GM18499 (cell line): ENCODE results near the gene KRI1.

Experiments
- ATAC-seq: cut with Tn5 transposase; IDR thresholded peaks from one replicate; pipeline ENCODE4 v1.9.1; 2021; ENCODE audit warnings: moderate number of reproducible peaks; ENCODE audit not compliant: insufficient read depth, unreplicated experiment

The KRI1 gene

DNA sequence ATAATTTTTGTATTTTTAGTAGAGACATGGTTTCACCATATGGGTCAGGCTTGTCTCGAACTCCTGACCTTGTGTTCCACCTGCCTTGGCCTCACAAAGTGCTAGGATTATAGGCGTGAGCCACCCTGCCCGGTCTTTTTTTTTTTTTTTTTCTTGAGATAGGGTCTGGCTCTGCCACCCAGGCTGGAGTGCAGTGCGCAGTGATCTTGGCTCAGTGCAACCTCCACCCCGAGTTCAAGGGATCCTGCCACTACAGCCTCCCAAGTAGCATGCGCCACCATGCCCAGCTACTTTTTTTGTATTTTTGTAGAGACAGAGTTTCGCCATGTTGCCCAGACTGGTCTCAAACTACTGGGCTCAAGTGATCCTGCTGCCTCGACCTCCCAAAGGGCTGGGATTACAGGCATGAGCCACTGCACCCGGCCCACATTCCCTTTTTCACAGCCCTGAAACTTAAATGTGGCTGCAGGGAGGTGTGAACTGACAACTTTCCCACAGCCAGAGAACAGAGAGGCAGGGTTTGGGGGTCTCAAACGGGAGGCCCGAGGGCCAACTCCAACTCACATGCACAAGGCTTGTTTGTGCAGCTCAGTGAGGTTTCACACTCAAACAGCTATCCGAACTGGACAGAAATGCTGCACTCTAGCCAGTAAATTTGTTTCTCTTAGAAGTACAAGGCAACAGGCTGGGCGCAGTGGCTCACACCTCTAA, 44.2 kb downstream of the KRI1 start:
- no peak for ATAC-seq

DNA sequence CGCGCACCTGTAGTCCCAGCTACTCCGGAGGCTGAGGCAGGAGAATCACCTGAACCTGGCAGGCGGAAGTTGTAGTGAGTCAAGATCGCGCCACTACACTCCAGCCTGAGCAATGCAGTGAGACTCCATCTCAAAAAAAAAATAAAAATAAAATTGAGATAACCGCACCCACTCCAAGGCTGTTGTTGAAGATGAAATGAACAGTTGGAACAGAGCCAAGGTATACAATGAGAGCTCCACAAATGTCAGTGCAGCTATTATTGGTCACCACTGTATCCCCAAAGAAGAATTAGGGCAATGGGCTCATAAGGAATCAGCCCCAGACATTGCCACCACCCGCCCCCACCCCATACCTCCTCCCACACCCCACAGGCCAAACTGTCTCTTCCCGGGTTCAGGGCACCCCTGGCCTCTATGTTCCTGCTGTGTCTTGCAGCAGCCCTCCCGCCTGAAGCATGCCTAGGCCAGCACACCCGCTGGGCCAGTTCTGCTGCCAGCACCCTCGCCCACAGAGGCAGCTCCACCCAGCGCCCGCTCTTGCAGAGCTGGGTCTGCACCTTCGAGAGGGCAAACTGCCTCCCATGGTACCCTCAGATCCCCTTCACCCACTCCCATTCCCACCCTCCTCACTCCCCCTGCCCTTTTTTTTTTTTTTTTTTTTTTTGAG, 45.0 kb downstream of the KRI1 start:
- no peak for ATAC-seq

DNA sequence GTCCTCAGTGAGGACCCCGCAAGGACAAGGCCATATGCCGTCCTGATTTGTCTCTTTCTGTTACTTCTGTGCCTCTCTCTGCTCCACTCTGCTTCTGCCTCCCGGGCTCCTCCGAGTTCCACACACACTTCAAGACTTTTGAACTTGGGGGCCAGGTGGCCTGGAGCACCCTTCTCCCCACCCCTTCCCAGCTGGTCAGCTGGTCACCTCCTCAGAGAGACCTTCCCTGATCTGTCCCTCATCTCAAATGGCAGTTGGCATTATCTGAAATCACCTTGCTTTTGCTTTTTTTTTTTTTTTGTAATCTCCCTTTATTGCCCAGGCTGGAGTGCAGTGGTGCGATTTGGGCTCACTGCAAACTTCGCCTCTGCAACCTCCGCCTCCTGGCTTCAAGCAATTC, 46.4 kb downstream of the KRI1 start:
- ATAC-seq = no peak

DNA sequence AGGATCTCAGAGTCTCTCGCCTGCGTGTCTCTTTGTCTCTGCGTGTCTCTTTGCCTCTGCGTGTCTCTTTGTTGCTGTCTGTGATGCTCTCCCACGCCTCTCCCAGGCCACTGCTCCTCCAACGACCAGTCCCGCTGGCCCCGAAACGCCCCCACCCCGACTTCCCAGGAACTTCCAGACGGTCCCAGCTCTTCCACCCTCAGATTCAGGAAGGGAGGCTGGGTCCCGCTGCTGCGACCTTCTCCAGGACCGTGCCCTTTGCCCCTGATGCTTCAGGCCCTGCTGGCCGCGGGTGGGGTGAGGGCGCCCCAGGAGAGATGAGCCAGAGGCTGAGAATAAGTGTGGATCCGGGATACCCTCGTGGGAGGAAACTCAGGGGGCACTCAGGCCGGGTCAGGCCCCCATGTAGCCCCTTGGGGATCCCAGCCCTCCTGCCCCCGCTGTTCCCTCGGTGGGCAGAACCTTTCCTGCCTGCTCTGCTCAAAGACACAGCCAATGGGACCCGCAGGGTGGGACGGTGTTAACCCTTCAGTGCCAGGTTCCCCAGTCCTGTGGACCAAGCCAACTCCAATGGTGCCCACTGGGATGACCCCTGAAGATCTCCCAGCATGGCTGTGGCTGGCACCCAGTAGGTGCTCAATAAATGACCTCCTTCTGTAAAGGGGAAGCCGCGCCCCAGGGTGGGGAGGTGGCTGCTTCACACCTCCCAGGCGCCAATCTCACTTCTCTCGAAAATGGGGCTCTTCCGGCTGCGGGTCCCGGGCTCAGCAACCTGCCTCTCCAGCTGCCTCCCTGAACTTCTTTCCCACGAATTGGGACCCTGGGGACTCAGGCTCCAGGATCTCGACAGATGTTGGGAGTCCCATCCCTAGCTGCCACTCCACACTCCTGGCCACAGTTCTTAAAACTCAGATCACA, 47.1 kb downstream of the KRI1 start:
- ATAC-seq = no peak

DNA sequence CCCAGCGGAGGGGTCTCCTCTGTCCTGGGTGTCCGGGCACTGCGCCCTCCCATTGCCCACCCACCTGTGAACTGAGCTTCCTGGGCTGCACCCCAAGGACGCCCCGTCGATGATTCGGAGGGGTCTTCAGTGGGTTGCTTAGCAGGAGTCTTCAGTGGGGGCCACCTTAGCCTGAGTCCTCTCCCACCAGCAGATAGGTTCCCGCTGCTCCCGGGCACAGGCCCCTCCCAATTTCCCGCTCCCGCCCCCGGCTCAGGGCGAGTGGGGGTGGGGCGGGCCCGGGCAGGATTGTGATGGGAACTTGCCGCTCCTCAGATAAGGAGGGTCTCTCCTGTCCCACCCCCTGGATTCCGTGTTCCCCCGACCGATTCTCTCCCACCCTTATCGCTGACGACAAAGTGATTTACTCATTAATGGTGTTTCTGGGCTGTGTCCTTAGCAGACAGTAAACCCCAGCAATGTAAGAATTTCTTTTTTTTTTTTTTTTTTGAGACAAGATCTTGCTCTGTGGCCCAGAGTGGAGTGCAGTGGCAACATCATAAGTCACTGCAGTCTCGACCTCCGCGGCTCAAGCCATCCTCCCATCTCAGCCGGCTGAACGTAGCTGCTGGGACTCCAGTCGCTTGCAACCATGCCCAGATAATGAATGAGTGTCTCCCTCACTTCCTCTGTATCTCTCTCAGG, 47.9 kb downstream of the KRI1 start:
- ATAC-seq = no peak

DNA sequence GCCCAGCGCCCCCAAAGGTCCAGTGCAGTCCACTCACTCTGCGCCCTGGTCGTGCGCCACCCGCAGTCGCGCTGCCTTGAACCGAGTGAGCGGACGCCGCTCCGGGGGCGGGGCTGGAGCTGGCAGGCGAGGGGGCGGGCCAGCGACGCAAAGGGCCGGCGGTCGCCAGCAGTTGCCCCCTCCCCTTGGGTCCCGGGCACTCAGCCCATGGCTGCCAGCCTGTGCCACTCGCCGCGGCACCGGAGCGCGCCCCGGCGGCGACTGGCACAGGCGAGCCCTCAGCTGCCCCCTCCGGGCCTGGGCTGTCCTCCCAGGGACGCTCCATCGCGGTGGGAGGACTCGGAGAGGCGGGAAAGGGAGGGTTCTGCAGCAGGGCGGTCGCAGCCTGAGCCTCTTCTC, 48.5 kb downstream of the KRI1 start, which contains the start of gene S1PR5:
Gene S1PR5, minus strand, starts transcription at position 87 of the 399 bp plus-strand sequence. CDS start 2,436 bp downstream, outside the sequence.
- no peak for ATAC-seq

DNA sequence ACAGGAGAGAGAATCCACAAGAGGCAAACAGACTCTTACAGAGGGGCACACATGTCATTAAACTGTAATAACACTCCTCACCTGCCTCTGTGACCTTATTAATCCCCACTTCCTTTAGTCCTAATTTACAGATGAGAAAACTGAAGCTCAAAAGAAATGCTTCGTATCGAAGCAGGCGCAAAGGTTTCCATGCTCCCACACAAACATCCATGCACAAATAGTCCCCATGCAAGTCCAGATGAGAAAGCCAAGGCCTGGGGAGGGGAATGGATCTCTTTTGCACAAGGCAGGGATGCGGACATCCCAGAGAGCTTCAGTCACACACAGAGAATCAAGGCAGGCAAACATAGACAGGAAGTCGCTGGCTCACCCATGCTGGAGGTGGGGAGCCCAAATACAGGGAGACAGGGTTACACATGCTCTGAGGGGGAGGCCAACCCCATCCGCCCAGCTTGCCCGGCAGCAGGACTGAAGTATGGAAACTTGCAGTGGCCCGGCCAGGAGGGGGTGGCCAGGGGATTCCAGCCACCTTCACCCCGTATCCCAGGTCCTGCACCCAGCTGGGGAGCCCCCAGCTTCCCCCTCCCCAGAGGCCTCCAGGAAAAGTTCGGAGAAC, 49.0 kb downstream of the KRI1 start:
- no peak for ATAC-seq

DNA sequence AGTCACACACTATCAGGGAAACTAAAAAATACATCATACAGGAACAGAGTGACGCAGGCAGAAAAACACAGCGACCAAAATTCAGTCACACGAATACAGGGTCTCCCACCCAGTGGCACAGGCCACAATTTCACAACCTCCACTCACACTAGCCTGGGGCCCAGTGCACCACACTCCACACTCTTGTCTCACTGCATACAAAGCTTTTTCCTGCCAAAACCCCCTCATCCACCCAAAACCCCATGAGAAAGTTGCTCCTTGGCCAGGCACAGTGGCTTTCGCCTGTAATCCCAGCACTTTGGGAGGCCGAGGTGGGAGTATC, 49.8 kb downstream of the KRI1 start:
- ATAC-seq = no peak

DNA sequence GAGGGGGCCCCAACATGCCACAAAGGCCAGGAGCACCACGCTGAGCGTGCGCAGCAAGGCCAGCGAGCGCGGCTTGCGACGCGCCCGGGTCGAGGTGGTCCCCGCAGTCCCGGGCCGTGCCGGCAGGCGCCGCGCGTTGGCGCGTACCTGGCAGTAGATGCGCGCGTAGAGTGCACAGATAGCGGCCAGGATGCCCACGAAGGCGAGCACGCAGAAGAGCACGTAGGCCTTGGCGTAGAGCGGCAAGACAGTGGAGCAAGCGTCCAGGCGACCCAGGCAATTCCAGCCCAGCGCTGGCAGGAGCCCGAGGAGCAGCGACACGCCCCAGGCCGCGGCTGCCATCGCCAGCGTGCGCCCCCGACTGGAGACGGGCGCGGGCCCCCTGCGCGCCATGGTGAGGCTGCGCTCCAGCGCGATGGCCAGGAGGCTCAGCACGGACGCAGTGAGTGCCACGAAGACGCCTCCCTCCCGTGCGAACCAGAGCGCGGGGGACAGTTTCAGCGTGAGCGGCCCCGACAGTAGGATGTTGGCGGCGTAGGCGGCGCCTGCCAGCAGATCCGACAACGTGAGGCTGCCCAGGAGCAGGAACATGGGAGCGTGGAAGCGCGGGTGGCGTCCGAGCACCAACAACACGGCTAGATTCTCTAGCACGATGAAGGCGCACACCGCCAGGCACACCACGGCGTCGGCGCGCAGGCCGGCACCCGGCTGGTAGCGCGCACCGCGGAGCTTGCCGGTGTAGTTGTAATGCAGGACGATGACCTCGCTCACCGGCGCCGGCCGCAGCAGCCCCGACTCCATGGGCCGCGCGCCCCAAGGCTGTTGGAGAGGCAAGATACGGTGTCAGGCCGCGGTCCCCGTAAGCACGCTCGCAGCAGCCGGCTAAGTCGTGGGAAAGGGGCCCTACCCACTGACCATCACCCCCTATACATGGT, 51.3 kb downstream of the KRI1 start:
- no peak for ATAC-seq

DNA sequence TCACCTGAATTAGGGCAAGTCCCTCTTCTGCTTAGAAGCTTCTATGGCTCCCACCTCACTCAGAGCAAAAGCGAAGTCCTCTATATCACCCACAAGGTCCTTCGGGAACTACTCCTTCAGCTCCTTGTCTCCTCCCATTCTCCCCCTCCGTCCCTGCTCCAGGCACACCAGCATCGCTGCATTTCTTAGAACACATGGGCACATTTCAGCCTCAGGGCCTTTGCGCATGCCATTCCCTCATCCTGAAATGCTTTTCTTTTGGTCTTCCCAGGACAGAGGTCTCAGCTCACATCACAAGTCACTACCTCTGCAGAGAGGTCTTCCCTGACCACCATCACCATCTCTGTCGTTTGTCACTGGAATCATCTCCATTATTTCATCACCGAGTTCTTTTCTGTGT, 52.6 kb downstream of the KRI1 start:
- ATAC-seq = no peak

DNA sequence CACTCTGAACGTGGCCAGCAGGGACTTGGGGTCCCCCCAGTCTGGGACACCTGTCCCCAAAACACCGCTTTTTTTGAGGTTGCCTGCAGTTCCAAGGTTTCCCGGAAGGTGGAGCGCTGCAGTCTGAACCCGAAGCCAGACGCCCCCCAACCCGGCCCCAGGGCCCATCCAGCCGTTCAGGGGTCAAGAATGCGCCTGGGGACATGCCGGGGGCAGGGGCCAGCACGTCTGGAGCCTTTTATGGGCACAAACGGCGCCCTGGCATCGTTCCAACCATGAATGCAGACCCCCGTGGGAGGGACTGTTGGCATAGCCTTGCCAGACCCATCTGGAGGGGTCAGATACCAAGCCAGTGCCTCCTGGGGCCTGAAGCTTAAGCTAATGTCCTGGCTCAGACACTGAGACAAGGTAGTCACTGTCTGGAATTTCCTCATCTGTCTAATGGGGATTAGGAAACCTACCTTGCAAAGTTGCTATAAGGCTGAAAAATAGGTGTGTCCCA, 55.5 kb downstream of the KRI1 start:
- no peak for ATAC-seq

DNA sequence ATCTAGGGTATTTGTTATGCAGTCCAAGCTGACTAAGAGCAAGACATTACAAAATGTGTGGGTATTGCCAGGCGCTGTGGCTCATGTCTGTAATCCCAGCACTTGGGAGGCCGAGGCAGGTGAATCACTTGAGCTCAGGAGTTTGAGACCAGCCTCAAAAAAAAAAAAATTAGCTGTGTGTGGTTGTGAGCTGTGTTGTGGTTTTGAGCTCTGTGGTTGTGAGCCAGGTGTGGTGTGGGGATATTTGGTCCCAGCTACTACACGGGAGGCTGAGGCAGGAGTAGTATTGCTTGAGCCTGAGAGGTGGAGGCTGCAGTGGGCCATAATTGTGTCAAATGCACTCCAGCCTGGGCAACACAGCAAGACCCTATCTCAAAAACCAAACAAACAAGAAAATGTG, 57.1 kb downstream of the KRI1 start:
- no peak for ATAC-seq

DNA sequence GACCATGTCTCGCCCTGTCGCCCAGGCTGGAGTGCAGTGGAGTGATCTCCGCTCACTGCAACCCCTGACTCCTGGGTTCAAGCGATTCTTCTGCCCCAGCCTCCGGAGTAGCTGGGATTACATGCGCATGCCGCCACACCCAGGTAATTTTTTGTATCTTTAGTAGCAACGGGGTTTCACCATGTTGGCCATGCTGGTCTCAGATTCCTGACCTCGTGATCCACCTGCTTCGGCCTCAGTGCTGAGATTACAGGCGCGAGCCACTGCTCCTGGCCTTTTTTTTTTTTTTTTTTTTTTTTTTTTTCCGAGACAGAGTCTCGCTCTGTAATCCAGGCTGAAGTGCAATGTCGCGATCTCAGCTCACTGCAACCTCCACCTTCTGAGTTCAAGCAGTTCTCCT, 57.8 kb downstream of the KRI1 start:
- no peak for ATAC-seq

DNA sequence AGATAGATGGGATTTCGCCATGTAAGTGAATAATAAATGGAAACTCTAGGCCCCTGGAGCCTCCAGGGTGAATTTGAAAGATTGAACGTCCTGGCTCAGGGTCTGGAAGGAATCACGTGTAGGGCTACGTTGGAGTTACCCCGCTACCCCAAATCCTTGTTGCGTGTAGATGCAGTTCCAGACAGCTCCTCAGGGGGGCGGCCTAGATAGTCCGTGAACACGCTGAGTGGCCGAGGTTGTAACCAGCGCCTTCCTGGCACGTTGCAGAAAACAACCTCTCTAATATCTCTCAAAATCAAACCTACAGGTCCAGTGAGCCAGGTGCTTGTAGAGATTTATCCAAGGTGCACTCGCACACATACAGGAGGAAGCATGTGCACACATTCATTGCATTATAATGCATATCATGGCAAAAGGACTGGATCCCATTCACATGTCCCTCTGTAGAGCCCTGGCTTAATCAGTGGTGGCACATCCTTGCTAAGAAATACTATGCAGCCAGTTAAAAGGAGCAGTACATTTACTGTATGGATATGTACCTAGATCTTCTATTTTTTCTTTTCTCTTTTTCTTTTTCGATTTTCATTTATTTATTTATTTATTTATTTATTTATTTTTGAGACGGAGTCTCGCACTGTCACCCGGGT, 60.1 kb downstream of the KRI1 start:
- ATAC-seq = no peak
